H1 (cell line): Measurements from ENCODE around the gene SKP1. TPM values are rescaled to one million over a fixed set of nuclear protein-coding genes. Genes with fewer than 3 reads are reported as not detected.

Experiments used
- CTCF ChIA-PET: fragments of 300-600 bp; sonication (Branson Sonifier 250); formaldehyde crosslinking; loops from one replicate; lab custom pipeline; 2021; ENCODE audit not compliant: partially characterized antibody; lab: Charles Lee
- POLR2A ChIA-PET: fragments of 300-600 bp; sonication (Branson Sonifier 250); formaldehyde crosslinking; loops from one replicate; lab custom pipeline; 2021; ENCODE audit warnings: inconsistent platforms; ENCODE audit not compliant: partially characterized antibody; lab: Charles Lee
- DNase-seq, 2 experiments: peaks; one replicate each; pipeline versions ENCODE4 v3.0.0 to v3.0.0-alpha.2; 2010 to 2022; ENCODE audit warnings: low spot score in 2 of 2, low read depth in 1 of 2, mixed read lengths in 1 of 2
- FAIRE-seq: peaks from 2 replicates; lab custom pipeline; 2011; peaks lifted over from hg19 to GRCh38; lab: Jason Lieb, UNC
- H2AFZ ChIP-seq: 2 replicates; pipeline ENCODE4 v1.8.1; 2012; ENCODE audit warnings: low read length, inconsistent platforms
- H2AK5ac ChIP-seq: 2 replicates; pipeline ENCODE4 v1.6.1; 2013; ENCODE audit warnings: low read depth, low read length
- H2BK120ac ChIP-seq: replicated peaks from 2 replicates; pipeline ENCODE3; 2013; ENCODE audit warnings: low read depth, low read length, inconsistent platforms
- H2BK12ac ChIP-seq: 2 replicates; pipeline ENCODE4 v1.6.1; 2013; ENCODE audit warnings: low read depth, low read length
- H2BK15ac ChIP-seq: 2 replicates; pipeline ENCODE4 v1.6.1; 2013; ENCODE audit warnings: low read length
- H2BK20ac ChIP-seq: 2 replicates; pipeline ENCODE4 v1.6.1; 2013; ENCODE audit warnings: low read length
- H2BK5ac ChIP-seq: 2 replicates; pipeline ENCODE4 v1.6.1; 2013; ENCODE audit warnings: low read depth, low read length
- H3K14ac ChIP-seq: 2 replicates; pipeline ENCODE4 v1.6.1; 2013; ENCODE audit warnings: inconsistent platforms; ENCODE audit not compliant: insufficient read length
- H3K18ac ChIP-seq: 2 replicates; pipeline ENCODE4 v1.6.1; 2013; ENCODE audit warnings: low read length; ENCODE audit errors: extremely low read depth
- H3K23ac ChIP-seq: 2 replicates; pipeline ENCODE4 v1.6.1; 2013; ENCODE audit warnings: inconsistent platforms; ENCODE audit not compliant: insufficient read length
- H3K23me2 ChIP-seq: 2 replicates; pipeline ENCODE4 v1.6.1; 2013; ENCODE audit warnings: low read depth, low read length
- H3K27ac ChIP-seq: 2 replicates; pipeline ENCODE4 v1.6.1; 2011; ENCODE audit warnings: low read depth, low read length, inconsistent platforms
- H3K27me3 ChIP-seq, 4 experiments: replicated peaks in 1 of 4; 1 replicate in 1 of 4; 2 replicates in 3 of 4; pipeline versions ENCODE4 v1.6.1 to v1.8.1; 2011 to 2013; ENCODE audit warnings: low read length in 3 of 4, mild to moderate bottlenecking in 3 of 4, inconsistent platforms in 2 of 4, mixed read lengths in 2 of 4, moderate library complexity in 1 of 4; ENCODE audit not compliant: control insufficient read depth in 3 of 4, insufficient read depth in 3 of 4; ENCODE audit errors: extremely low read depth in 1 of 4
- H3K36me3 ChIP-seq, 4 experiments: 2 replicates each; pipeline versions ENCODE4 v1.6.1 to v1.8.1; 2011 to 2013; ENCODE audit warnings: mild to moderate bottlenecking in 4 of 4, low read length in 3 of 4, moderate library complexity in 2 of 4, control low read depth in 1 of 4, inconsistent platforms in 1 of 4; ENCODE audit not compliant: insufficient read depth in 4 of 4, control insufficient read depth in 2 of 4
- H3K4ac ChIP-seq: replicated peaks from 2 replicates; pipeline ENCODE3; 2013; ENCODE audit warnings: low read length, low read depth, mixed read lengths, inconsistent platforms; ENCODE audit not compliant: insufficient read length
- H3K4me1 ChIP-seq, 4 experiments: replicated peaks in 1 of 4; 1 replicate in 1 of 4; 2 replicates in 3 of 4; pipeline versions ENCODE4 v1.6.1 to v1.8.1; 2011 to 2013; ENCODE audit warnings: low read length in 3 of 4, inconsistent platforms in 2 of 4, mixed read lengths in 1 of 4; ENCODE audit not compliant: insufficient read depth in 4 of 4, control insufficient read depth in 3 of 4
- H3K4me2 ChIP-seq, 2 experiments: 2 replicates each; pipeline versions ENCODE4 v1.6.1 to v1.8.1; 2011 to 2013; ENCODE audit warnings: low read depth in 2 of 2, low read length in 2 of 2, control low read depth in 1 of 2, inconsistent platforms in 1 of 2, mild to moderate bottlenecking in 1 of 2; ENCODE audit not compliant: insufficient read depth in 1 of 2
- H3K4me3 ChIP-seq, 4 experiments: fragments of 200-600, 300-600 bp in 1 of 4; sonication (generic), shearing (Covaris generic), sonication (Bioruptor Twin) in 1 of 4; 2 replicates each; pipeline versions ENCODE4 v1.5.1 to v1.8.1; 2011 to 2016; ENCODE audit warnings: low read length in 4 of 4, low read depth in 3 of 4, control low read depth in 2 of 4, inconsistent platforms in 2 of 4, mild to moderate bottlenecking in 2 of 4, mixed read lengths in 1 of 4, moderate library complexity in 1 of 4; ENCODE audit not compliant: insufficient read depth in 2 of 4; ENCODE audit errors: extremely low read depth in 1 of 4
- H3K56ac ChIP-seq: replicated peaks from 2 replicates; pipeline ENCODE3; 2013; ENCODE audit warnings: low read depth, mild to moderate bottlenecking, mixed read lengths, low read length, inconsistent platforms; ENCODE audit not compliant: insufficient read length
- H3K79me1 ChIP-seq: 2 replicates; pipeline ENCODE4 v1.6.1; 2013; ENCODE audit warnings: low read depth, low read length, control low read depth
- H3K79me2 ChIP-seq, 2 experiments: 2 replicates each; pipeline versions ENCODE4 v1.6.1 to v1.8.1; 2012 to 2013; ENCODE audit warnings: low read length in 2 of 2, mild to moderate bottlenecking in 2 of 2, inconsistent platforms in 1 of 2; ENCODE audit not compliant: insufficient read depth in 2 of 2, control insufficient read depth in 1 of 2
- H3K9ac ChIP-seq, 4 experiments: replicated peaks in 1 of 4; 1 replicate in 1 of 4; 2 replicates in 3 of 4; pipeline versions ENCODE4 v1.6.1 to v1.8.1; 2011 to 2013; ENCODE audit warnings: low read depth in 3 of 4, low read length in 3 of 4, control low read depth in 2 of 4, mild to moderate bottlenecking in 2 of 4, moderate library complexity in 2 of 4, inconsistent platforms in 1 of 4; ENCODE audit errors: extremely low read depth in 1 of 4
- H3K9me3 ChIP-seq, 2 experiments: 2 replicates each; pipeline versions ENCODE4 v1.6.1 to v1.8.1; 2012 to 2013; ENCODE audit warnings: mild to moderate bottlenecking in 2 of 2, moderate library complexity in 2 of 2, control low read depth in 1 of 2, inconsistent platforms in 1 of 2, low read depth in 1 of 2, low read length in 1 of 2, mixed read lengths in 1 of 2; ENCODE audit not compliant: insufficient read depth in 2 of 2
- H4K20me1 ChIP-seq, 2 experiments: replicated peaks in 1 of 2; 2 replicates each; pipeline versions ENCODE3 to v1.8.1; 2011 to 2013; ENCODE audit warnings: inconsistent platforms in 2 of 2, low read length in 2 of 2, mild to moderate bottlenecking in 1 of 2; ENCODE audit not compliant: insufficient read depth in 2 of 2, control insufficient read depth in 1 of 2
- H4K5ac ChIP-seq: 2 replicates; pipeline ENCODE4 v1.6.1; 2013; ENCODE audit warnings: low read length, low read depth, mixed read lengths, inconsistent platforms; ENCODE audit not compliant: insufficient read length
- H4K8ac ChIP-seq: 2 replicates; pipeline ENCODE4 v1.8.0; 2013; ENCODE audit warnings: mild to moderate bottlenecking, moderate library complexity, low read length, inconsistent platforms; ENCODE audit not compliant: insufficient read depth; ENCODE audit errors: extremely low read depth
- H4K91ac ChIP-seq: replicated peaks from 2 replicates; pipeline ENCODE3; 2013; ENCODE audit warnings: low read length, mixed read lengths, inconsistent platforms; ENCODE audit not compliant: insufficient read length
- ATF3 ChIP-seq: IDR thresholded peaks from 2 replicates; pipeline ENCODE4 v1.6.1; 2011; ENCODE audit warnings: low read depth, mild to moderate bottlenecking, low read length; ENCODE audit not compliant: insufficient read depth
- BRCA1 ChIP-seq: IDR thresholded peaks from 2 replicates; pipeline ENCODE4 v1.6.1; 2012; ENCODE audit warnings: low read depth, low read length, improper control_type of control experiment
- CHD2 ChIP-seq: IDR thresholded peaks from 2 replicates; pipeline ENCODE4 v1.6.1; 2012; ENCODE audit warnings: low read length, improper control_type of control experiment
- RFX5 ChIP-seq: IDR thresholded peaks from 2 replicates; pipeline ENCODE4 v1.6.1; 2011; ENCODE audit warnings: low read depth, low read length, improper control_type of control experiment, borderline replicate concordance
- RNF2 ChIP-seq: fragments of 200-900, 300-1000 bp; sonication (generic); IDR thresholded peaks from 2 replicates; pipeline ENCODE4 v1.7.1; 2016; ENCODE audit warnings: borderline replicate concordance, low read depth, mild to moderate bottlenecking, antibody characterized with exemption, low read length; ENCODE audit not compliant: poor library complexity, severe bottlenecking; ENCODE audit errors: missing control alignments
- SIRT6 ChIP-seq: IDR thresholded peaks from one replicate; pipeline ENCODE4 v1.7.1; 2012; ENCODE audit warnings: low read length, inconsistent platforms
- WGBS, 2 experiments: shearing (Covaris generic) in 1 of 2; methylation state at CpG; one replicate each; pipeline versions ENCODE4 v1.1.6 to v1.1.7; 2013 to 2015; ENCODE audit warnings: low lambda C conversion rate in 2 of 2, mixed read lengths in 2 of 2, inconsistent platforms in 1 of 2, low coverage in 1 of 2, missing lambda C conversion rate in 1 of 2; ENCODE audit not compliant: insufficient replicate concordance in 2 of 2, insufficient coverage in 1 of 2, insufficient read length in 1 of 2; ENCODE audit errors: extremely low coverage in 1 of 2, missing lambda C conversion rate in 1 of 2; 5-methylcytosine and 5-hydroxymethylcytosine counted together
- polyA plus RNA-seq, 7 experiments: library from polyadenylated mRNA; depleted of rRNA in 3 of 7; stranded (reverse) in 5 of 7; unstranded in 2 of 7; fragments of >200 nt in 5 of 7; fragments of 200-250 nt in 2 of 7; gene quantifications; 1 replicate in 5 of 7; 2 replicates in 1 of 7; 4 replicates in 1 of 7; pipeline versions ENCODE4 v1.2.1 to v1.2.3, GENCODE V29; 2011 to 2013; ENCODE audit warnings: missing spikeins in 2 of 7, mixed read lengths in 2 of 7
- total RNA-seq: library from RNA; stranded (reverse); fragmentation: NEBNext Ultra II Directional; extraction: Animal tissue kit (Norgen Biotek cat#: 25700); gene quantifications from 2 replicates; pipeline ENCODE4 v1.2.1, GENCODE V29; 2021

SKP1 gene
- total and polyA plus RNA-seq, 2 of the 8 experiments (the other 6 are each of a cell fraction or from before 2014, with no cell fraction given): 163 to 332 TPM

- H3K23me2 ChIP-seq: no peaks in the 10 kb centered on the region
- TF ChIP-seq ATF3 (no peak), RFX5 (no peak), SIRT6 (no peak), RNF2 (no peak), CHD2 (no peak), BRCA1 (no peak)
- FAIRE-seq (no peak), DNase-seq (no peak)
- H4K20me1 ChIP-seq: peaks cover 7 to 16% of the 10 kb centered on the region in 2 experiments
- H2AFZ ChIP-seq: no peak overlapping the region
- no peaks in the 10 kb centered on the region for H3K79me1 ChIP-seq
- H3K4me2 ChIP-seq: no peak overlapping the region
- H3K56ac ChIP-seq: no peak overlapping the region
- H2BK20ac ChIP-seq: no peak overlapping the region
- H4K8ac ChIP-seq: no peak overlapping the region
- no peak overlapping the region for H2BK120ac ChIP-seq
- H3K14ac ChIP-seq: no peak overlapping the region
- ChIA-PET POLR2A (interaction anchor here (1.2 to 1.4 kb wide), 2 partner anchors 10 to 24 kb away, joined by 3 to 5 read pairs; no protein-coding TSS in a partner anchor), CTCF (interaction anchor here (2.8 to 24.3 kb wide), 3 partner anchors 10 to 105 kb away, joined by 9 to 629 read pairs (median 61); no protein-coding TSS in a partner anchor)
- no peak overlapping the region for H2BK5ac ChIP-seq
- no peak overlapping the region for H3K9ac ChIP-seq
- WGBS, 2 experiments: 92% methylated on average over 3 of the region's 3 CpGs; no CpG with 5 or more reads in 1 of the 2 experiments
- H3K4me1 ChIP-seq: no peaks in the 10 kb centered on the region
- no peak overlapping the region for H3K4ac ChIP-seq
- H3K79me2 ChIP-seq: no peaks in the 10 kb centered on the region
- no peak overlapping the region for H2AK5ac ChIP-seq
- peaks cover 4 to 64% (median 36%) of the 10 kb centered on the region in 4 experiments for H3K36me3 ChIP-seq
- no peaks in the 10 kb centered on the region for H3K9me3 ChIP-seq
- no peak overlapping the region for H3K18ac ChIP-seq
- no peak overlapping the region for H4K91ac ChIP-seq
- no peaks in the 10 kb centered on the region for H3K27me3 ChIP-seq
- H3K27ac ChIP-seq: no peak overlapping the region
- H2BK12ac ChIP-seq: no peak overlapping the region
- H2BK15ac ChIP-seq: no peak overlapping the region
- no peak overlapping the region for H3K4me3 ChIP-seq
- H4K5ac ChIP-seq: no peak overlapping the region
- no peak overlapping the region for H3K23ac ChIP-seq
Measured at GRCh38 chr5:134151723-134152122, 25.0 kb downstream of the SKP1 start.
